GM13977 (cell line): ENCODE results near the gene PARL.

Experiments used
- DNase-seq: peaks from one replicate; pipeline ENCODE4 v3.0.0; 2012; ENCODE audit warnings: low spot score
- CTCF ChIP-seq: IDR thresholded peaks from 2 replicates; pipeline ENCODE4 v1.5.1; 2012; ENCODE audit warnings: mild to moderate bottlenecking, control low read depth; ENCODE audit not compliant: insufficient read depth; ENCODE audit errors: extremely low read depth, missing control alignments
- in situ Hi-C: fragments of 300-500 bp; cut with MboI; formaldehyde crosslinking; loops from one replicate; pipeline ENCODE4 v1.12.0; 2022; ENCODE audit warnings: low sequenced_read_pairs, low pct_unique_long_range_greater_than_20kb, mixed read lengths, inconsistent platforms; ENCODE audit not compliant: unreplicated experiment

PARL gene

GRCh38 chr3:183825456-183826161 lies 59.1 kb downstream of the PARL start, which contains the start of gene MAP6D1:
Gene MAP6D1 (minus strand): TSS chr3:183825577. CDS start chr3:183825547, 30 bp downstream.
- TF ChIP-seq CTCF: peak; percentile 46
- in situ Hi-C loops: no loop called here
- peak; percentile 87 for DNase-seq

- no peak for TF ChIP-seq CTCF
- in situ Hi-C loops: no loop called here
- DNase-seq: peak; percentile 64
These were observed 59.8 kb downstream of the PARL start for GRCh38 chr3:183824761-183825455.

GRCh38 chr3:183823963-183824362 lies 60.7 kb downstream of the PARL start:
- TF ChIP-seq CTCF: no peak
- DNase-seq: no peak
- in situ Hi-C loops: no loop called here

- in situ Hi-C loops: no loop called here
- TF ChIP-seq CTCF: no peak
- DNase-seq: no peak
These were observed 62.0 kb downstream of the PARL start for GRCh38 chr3:183822631-183823030.

- TF ChIP-seq CTCF: no peak
- DNase-seq: no peak
- in situ Hi-C loops: no loop called here
These were observed 64.8 kb downstream of the PARL start for GRCh38 chr3:183819831-183820230.

- in situ Hi-C loops: no loop called here
- TF ChIP-seq CTCF: no peak
- no peak for DNase-seq
These were observed 65.7 kb downstream of the PARL start for GRCh38 chr3:183818706-183819624.
